NOMO-1 treated with dmso at 0.1 percent for 144 hours (cell line): ENCODE data around the gene SLC35F3.
A peak's percentile ranks its signal among the peaks of the same experiment; 100 is the strongest.
"Not testable (repeated sequence)": the region's sequence is repeated elsewhere in the genome, so short reads cannot be mapped to it uniquely, and the experiment has no call there.

ENCODE experiments used
- DNase-seq: peaks from one replicate; lab custom pipeline; 2025; ENCODE audit not compliant: unreplicated experiment; lab: John Stamatoyannopoulos, UW

Gene SLC35F3

GRCh38 chr1:234277161-234277868 lies 372.8 kb downstream of the SLC35F3 start:
- DNase-seq, result no peak

GRCh38 chr1:234279021-234279420 lies 374.5 kb downstream of the SLC35F3 start:
- no peak for DNase-seq

- DNase-seq, result no peak
Measured at GRCh38 chr1:234280500-234280899, 376.0 kb downstream of the SLC35F3 start.

GRCh38 chr1:234281826-234282489 lies 377.5 kb downstream of the SLC35F3 start:
- no peak for DNase-seq

GRCh38 chr1:234286206-234286605 lies 381.7 kb downstream of the SLC35F3 start:
- DNase-seq, result no peak

GRCh38 chr1:234288946-234289345 lies 384.5 kb downstream of the SLC35F3 start:
- no peak for DNase-seq

GRCh38 chr1:234289538-234290305 lies 385.2 kb downstream of the SLC35F3 start:
- no peak for DNase-seq

GRCh38 chr1:234292011-234292410 lies 387.5 kb downstream of the SLC35F3 start:
- no peak for DNase-seq

GRCh38 chr1:234292548-234292947 lies 388.1 kb downstream of the SLC35F3 start:
- no peak for DNase-seq

GRCh38 chr1:234294109-234294817 lies 389.8 kb downstream of the SLC35F3 start:
- no peak for DNase-seq

- DNase-seq, result no peak
Measured at GRCh38 chr1:234295068-234295467, 390.6 kb downstream of the SLC35F3 start.

- DNase-seq, result no peak
Measured at GRCh38 chr1:234295626-234296025, 391.1 kb downstream of the SLC35F3 start.

GRCh38 chr1:234296496-234296895 lies 392.0 kb downstream of the SLC35F3 start:
- DNase-seq, result no peak

GRCh38 chr1:234297668-234298067 lies 393.2 kb downstream of the SLC35F3 start:
- DNase-seq, result no peak

- no peak for DNase-seq
Measured at GRCh38 chr1:234300096-234300495, 395.6 kb downstream of the SLC35F3 start.

GRCh38 chr1:234301663-234302062 lies 397.2 kb downstream of the SLC35F3 start:
- not testable (repeated sequence) for DNase-seq

- DNase-seq, result peak; percentile 65
Measured at GRCh38 chr1:234302354-234302962, 398.0 kb downstream of the SLC35F3 start.

GRCh38 chr1:234303231-234303630 lies 398.8 kb downstream of the SLC35F3 start:
- no peak for DNase-seq

- DNase-seq, result peak; percentile 10
Measured at GRCh38 chr1:234307726-234308125, 403.2 kb downstream of the SLC35F3 start.

- no peak for DNase-seq
Measured at GRCh38 chr1:234309243-234309597, 404.7 kb downstream of the SLC35F3 start.
